ENCODE results near the gene TLCD5.

TLCD5 gene

DNA sequence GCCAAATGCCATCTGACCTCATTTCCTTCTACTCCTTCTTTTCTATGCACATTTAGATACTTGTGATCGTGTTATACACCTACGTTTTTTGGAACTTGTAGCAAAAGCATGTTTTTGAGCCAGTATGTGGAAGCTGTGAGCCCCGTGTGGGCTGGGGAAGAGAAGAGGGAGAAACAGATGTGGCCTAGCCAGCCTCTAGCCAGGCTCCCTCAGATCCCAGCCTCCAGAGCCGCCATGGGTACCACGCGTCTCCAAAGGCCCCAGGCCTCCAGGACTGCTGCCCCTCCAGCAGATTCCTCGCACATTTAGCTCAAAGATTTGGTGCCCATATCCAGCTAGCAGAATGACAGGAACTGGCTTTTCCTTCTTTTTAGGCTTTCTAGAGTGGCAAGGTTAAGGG is 17.0 kb upstream of the TLCD5 start:
- DNase-seq (ENCODE audit: low read depth) = no peak

DNA sequence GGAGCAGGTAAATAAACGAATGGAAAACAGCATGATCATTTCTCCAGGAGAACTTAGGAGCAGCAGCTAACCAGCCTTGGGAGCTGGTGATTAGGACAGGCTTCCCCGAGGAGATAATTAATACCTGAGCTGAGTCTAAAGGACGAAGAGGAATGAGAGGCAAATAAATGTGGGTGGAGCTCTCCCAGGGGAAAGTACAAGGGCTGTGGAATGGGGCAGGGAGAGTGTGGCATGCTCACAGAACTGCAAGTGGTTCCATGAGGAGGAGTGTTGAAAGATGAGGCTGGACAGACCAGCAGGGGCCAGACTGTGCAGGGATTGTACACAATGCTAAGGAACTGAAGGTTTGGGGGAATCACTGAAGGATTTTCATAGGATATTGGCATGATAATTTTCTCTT is 14.2 kb upstream of the TLCD5 start:
- DNase-seq (ENCODE audit: low read depth) = no peak

DNA sequence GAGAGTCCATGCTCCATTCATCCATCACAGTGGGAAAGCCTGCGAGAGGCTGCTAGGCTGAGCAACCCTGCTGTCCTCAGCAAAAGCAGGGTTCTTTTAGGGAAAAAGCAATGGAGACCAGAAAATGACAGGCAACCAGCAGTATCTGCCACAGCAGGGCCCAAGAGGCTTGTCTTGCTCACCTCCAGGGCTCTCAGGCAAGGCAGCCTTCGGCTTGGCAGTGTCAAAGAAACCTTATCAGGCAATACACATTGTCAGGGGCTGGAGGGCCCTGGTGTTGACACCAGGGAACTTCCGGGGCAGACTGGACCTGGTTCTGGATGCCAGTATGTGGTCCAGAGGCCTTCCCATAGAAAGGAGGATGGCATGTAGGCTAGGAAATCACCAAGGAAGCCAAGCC is 10.2 kb upstream of the TLCD5 start:
- DNase-seq (ENCODE audit: low read depth) = no peak

DNA sequence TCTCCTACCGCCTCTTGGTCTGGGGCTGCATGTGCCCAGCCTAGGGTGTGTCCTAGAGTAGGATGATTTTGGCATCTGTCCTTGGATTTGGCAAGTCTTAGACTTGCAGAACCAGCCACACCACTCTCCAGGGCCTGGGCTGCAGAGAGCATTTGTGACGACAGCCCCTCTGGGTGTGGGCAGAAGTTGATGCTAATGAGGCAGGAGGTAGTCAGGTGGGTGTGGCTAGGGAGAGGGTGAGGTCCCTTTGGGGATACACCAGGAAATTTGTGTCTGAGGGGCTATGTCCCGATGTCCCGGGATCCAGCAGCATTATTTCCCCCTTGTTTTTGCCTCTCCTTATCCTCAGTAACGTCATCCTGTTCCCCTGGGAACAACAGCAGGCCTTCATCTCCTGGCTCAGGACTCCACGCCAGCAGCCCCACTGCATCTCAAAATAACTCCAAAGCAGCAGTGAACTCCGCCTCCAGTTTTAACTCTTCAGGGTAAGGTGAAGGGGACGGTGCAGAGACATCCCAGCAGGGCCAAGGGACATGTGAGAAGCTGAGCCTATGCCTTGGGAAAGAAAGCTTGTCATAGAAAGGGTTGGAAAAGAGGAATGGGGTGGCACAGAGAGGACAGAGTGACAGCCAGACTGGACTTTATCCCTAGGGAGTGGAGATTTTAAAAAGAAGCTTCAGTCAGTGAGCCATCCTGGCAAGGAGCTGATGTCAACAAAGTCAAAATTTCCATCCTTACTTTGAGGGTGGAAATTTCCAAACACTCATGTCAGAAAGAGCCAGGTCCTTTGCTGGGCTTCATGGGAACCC is 8.0 kb upstream of the TLCD5 start:
- DNase-seq (ENCODE audit: low read depth) = no peak

DNA sequence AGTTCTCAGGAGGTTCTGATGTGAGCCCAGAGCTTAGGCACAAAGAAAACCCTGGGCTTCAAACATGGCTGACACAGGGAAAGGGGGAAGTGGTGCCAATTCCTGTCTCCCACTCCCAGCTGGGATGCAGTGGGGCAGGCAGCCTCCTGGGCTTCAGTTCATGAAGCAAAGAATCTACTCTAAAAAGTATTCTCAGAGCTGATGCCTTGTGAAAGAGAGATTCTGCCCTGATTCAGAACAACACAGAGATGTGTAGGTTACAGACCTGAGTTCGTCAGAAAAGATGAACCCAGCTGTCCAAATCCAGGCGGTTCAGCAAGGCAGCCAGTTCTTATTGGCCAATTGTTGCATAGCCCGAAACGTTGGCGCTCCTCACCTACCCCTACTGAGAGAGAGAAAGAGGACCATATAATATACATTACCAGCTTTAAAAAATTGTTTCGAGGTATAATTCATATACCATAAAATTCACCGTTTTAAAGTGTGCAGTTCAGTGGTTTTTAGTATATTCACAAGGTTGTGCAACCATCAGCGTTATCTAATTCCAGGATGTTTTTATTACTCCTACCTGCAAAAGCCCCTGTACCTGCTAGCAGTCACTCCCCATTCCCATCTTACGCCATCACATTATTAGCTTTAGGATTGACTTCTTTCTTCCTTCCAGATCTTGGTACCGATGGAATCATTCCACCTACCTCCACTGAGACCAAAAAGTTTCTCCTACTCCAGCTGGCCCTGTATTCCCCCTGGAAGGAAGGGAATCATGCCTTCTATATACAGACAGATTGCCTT is 7.2 kb upstream of the TLCD5 start:
- no peak for DNase-seq (ENCODE audit: low read depth)

DNA sequence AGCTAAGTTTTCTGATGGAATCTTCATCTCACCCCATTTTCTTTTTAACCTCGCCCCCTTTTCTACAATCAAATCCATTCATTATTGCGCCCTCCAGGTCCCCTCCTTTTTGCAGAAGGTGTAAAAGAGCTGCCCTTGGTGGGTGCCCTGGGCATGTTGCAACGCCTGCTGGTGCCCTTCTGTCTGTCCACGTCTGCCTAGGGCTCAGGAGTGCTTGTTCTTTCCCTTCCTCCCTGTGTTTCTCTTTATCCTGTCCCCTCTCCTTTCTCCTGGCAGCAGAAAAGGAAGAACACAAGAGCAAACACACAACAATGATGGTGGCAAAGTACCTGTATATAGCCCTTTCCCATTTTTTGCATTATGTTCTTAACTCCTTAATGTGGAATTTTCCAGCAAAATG is 6.2 kb upstream of the TLCD5 start:
- no peak for DNase-seq (ENCODE audit: low read depth)

DNA sequence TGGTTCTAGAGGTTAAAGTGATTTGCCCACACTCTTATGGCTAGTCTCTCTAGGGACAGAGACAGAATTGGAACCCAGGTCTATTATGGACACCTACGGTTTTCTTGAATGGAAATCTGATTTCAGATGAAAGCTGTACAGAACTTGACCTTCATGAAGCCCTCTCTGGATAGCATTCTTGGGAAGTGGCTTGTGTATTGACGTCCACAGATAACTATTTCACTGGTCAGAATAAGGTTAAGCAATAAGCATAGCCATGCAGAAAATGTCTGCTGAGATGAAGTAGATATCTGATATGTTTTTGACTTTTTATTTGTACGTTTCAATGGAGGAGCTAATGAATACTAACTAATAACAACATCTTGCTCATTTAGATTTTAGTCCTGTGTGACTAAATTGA is 1.1 kb downstream of the TLCD5 start:
- DNase-seq (ENCODE audit: low read depth) = no peak

DNA sequence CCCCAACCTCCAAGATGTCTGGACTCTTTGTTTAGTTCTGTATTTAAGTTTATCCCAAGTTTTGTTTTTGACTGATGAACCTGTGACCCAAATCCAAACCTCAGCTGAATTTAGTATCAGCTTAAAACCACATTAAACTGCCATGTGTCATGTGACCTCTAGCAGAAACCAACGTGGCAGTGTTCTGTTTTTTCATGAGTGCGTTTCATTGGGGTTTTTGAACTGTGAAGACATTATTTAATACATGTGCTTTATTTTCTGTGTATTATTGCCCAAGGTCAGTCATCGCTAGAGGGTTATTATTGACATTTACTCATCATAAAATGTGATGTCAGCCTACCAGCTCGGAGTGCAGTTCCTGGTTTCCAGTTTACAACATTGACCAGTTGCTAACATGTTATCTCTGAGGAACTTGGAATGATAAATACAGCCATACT is 1.8 kb downstream of the TLCD5 start:
- DNase-seq (ENCODE audit: low read depth) = no peak

DNA sequence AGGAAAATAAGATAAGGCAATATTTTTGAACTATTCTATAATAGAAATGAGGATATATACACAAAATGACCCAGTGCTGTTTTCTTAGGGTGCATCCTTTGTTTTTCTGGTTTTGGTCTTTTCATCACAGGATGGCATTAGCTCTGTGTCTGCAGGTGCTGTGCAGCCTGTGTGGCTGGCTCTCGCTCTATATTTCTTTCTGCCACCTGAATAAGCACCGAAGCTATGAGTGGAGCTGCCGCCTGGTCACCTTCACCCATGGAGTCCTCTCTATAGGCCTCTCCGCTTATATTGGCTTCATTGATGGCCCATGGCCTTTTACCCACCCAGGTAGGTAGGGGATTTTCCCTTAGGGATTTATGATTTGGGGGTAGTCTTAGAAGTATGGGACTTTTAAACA is 2.2 kb downstream of the TLCD5 start:
- no peak for DNase-seq (ENCODE audit: low read depth)

DNA sequence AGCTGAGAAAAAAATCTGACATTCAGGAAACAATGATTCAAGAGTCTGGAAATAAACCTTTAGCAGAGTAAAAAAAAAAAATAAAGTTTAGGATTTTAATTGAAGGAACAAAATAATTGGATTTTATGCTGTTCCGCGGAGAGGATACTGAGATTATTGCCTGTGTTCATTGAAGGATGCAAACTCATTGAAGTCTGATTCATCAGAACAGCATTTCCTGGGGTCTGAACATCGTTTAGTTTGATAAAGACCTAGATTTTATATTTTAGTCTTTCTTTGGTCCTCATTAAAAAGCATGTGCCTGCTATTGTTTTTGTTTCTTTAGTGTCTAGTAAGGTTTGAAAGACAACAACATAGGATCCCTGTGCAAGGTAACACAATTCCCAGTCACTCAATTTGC is 4.5 kb downstream of the TLCD5 start:
- no peak for DNase-seq (ENCODE audit: low read depth)

DNA sequence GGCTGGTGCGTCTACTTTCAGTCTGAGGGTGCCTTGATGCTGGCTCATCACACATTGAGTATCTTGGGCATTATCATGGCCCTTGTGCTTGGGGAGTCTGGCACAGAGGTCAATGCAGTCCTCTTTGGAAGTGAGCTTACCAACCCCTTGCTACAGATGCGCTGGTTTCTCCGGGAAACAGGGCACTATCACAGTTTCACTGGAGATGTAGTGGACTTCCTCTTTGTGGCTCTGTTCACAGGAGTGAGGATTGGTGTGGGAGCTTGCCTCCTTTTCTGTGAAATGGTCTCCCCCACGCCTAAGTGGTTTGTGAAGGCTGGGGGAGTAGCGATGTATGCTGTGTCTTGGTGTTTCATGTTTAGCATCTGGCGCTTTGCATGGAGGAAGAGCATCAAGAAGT is 4.9 kb downstream of the TLCD5 start:
- no peak for DNase-seq (ENCODE audit: low read depth)

DNA sequence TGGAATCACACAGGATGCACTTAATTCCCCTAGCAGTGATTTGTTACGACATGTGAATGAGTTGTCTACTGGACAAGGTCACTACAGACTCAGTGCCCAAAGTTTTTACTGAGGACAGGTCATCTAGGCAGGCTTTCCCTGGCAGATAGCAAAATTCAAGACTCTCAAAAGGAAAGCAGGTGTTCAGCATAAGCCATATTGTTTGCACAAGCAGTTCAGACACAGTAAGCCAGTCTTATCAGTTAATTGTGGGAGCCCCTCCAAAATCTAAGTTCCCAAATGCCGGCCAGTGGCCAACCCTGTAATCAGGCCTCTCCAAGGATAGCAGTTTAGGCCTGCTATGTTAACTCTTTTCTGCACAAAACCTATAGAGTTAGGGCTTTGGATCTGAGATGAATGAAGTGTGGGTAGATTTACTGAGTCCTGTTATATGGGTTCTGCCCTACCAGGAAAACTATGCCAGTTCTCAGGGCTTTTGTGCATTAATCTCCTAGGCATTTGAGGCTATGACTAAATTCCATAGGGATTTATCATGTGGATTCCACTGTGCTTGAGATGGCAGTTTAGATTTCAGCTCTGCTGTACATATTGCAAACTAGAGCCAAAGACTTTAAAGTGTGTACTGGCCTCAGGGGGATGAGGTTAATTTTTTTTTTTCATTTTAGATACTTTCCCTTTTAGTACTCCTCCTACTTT is 6.3 kb downstream of the TLCD5 start:
- DNase-seq (ENCODE audit: low read depth) = no peak

DNA sequence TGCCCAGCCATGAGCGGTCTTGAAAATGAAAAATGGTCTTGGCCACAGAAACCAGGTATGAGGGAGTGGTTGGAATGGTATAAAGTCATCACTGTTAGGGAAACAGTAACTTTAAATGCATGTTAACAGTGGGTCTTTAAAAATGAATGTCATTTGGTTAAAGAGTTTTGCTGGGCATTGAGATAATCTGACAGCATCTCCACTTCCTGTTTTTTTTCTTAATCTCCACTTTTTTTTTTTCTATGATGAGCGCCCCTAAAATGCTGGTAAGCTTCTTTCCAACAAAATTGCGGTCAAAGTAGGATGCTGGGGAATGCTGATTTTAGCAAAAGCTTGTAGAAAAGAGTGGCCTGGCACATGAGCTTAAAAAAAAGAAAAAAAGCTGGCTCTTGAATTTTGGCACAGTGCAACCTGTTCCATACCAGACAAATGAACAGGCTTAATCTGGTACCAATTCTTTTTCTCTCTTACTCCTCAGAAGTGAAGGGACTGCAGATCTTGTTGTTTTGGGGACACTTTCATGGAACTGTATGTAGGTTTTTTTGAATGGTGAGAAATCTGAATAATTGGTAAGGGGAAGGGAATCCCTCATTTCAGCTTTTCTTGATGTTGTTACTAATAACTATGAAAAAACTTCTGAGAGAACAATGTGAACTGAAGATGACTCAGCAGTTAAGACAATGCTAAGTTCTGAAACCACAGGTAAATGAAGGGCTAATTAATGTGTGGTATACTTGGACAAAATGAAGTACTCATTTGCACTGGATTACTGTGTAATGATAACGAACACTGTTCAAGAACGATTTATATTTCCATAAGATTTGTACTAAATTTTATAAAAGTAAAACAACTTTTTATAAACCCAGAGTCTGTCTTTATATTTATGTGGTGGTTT is 8.0 kb downstream of the TLCD5 start:
- no peak for DNase-seq (ENCODE audit: low read depth)

DNA sequence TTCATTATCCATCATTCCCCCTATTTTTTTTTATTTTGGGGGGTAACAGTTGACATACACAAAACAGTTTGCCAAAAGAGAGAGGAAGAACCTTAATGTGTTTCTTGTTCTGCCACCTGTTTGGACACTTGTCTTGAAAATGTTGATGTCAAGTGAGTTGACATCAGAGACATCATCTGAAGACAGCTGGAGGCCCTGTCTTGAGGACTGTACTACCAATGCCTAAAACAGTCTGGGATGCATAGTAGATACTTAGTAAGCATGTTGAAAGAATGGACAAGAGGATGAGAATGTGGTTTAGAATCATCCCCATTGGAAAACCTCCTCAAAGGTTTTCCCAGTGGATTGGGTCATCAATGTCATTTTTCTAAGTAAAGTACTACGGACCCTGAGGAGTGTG is 8.7 kb downstream of the TLCD5 start:
- no peak for DNase-seq (ENCODE audit: low read depth)

DNA sequence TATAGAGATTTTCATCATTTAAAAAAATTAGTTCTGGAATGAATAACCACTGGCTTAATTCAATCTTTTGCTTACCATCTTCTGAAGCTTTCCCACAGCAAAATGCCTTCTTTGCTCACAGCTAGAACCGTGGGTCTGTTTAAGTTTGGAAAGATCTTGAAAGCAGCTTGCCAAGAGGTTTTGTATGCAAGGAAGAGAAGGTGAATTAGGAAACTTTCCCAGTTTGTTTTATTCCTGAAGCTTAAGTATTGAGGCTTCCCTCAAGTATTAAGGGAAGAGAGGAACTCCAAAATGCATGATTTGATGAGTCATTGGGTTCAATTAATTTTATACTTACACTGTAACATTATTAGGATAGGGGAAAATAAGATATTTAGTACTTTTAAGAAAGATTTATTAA is 9.2 kb downstream of the TLCD5 start:
- no peak for DNase-seq (ENCODE audit: low read depth)

DNA sequence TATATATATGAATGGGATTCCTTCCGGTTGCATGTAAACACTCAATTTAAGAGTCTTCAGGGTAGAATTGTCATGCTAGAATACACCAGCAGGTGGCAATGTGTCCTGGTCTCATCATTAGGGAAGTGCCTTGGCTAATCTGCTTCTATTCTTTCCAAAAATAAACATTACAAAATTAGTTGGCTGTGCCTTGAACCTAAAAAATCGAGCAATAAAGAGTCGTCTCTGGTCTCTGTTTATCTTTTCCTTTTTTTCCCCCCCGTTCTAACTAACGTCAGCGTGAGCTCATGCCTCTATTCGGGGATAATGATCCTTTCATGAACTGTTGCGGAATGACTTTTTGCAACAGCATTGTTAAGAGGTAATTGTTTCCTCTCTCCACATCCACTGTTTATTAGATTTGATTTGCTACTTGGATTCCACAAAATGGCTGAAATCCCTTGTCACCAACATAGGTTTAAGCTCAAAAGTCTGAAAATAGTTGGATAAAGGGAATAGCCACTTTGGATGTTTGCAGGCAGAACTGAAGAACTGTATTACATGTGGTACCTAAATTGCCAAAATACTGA is 9.9 kb downstream of the TLCD5 start:
- DNase-seq (ENCODE audit: low read depth) = no peak

DNA sequence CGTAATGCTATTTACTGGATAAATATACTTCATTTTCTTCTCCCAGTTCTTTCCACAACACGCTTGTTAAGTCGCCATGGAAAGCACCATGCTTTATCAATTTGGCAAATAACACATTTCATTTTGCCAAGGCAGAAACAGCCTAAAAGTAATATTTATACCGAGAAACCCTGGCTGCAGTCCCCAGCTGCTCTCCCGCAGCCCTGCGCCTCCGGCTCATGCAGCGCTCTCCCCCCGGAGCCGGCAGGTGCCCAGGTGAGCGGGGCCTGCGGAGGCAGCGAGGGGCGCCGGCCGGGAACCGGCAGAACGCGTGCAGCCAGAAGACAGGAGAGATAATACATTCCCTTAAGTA is 10.4 kb downstream of the TLCD5 start:
- DNase-seq (ENCODE audit: low read depth) = no peak

DNA sequence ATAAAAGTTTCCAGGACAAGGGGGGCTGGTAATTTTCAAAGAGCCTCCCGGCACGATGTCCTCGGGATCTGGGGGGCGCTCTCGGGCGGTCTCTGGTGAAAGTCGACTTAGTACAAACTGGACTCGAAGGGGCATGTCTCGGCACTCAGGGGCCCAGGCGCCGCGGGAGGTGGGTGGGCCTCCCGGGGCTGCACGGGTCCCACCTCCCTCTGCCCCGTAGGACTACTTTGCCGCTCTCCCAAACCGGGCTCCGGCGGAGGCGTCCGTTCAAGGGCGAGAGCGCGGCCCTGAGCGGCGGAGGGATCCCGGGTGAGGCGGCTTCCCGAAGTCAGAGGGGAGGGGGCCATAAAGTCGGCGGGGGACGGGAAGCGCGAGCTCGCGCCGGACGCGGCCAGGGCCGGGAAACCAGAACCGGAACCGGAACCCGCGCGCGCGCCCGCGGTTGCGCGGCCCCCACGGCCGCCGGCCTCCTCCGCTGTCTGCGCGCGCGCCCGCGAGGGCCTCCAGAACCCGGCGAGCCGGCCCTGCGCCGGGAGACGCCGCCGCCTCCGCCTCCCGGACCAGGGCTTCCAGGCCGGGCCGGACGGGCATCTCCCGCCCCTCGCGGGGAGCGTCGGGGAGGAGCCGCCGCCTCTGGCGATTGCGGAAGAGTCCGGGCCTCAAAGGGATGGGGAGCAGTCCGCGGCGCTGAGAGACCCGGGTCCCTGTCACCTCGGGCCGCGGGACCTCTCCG is 11.0 kb downstream of the TLCD5 start, which contains the start of gene ARHGEF12:
ARHGEF12 (plus strand) TSS at position 506 of the 733 bp plus-strand sequence. CDS start 831 bp downstream, outside the sequence.
- DNase-seq (ENCODE audit: low read depth) = peak; percentile 71

DNA sequence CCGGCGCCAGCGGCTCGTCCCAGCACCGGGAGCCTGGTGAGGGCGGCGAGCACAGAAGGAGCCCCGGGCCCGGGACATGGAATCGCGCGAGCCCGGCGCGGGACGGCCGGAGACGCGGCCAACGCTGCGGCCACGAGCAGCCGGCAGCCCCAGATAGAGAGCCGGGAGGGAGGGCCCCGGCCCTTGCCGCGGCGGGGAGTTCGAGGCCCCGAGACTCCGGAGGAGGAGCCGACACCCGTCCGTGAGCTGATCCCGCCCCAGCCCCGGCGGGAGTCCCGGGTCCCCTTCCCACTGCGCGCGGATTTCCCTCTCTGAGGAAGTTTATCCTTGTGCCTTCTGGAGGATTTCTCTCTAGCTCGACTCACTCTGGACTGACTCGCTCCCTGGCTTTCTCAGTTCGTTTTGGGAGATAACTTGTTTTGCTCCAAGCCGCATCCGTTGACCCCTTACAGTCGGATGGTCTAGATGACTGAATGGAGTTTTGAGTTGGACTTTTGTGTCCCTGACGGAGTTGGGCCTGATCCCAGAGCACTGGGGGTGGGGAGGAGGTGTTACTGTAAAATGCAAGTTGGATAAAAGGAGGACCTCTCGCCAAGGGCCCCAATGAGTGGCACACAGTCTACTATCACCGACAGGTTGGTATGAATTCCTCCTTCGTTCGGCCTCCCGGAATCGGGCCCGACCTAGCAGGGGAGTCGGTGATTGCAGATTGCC is 11.7 kb downstream of the TLCD5 start:
- peak; percentile 18 for DNase-seq (ENCODE audit: low read depth)
